Endothelial cell of hepatic sinusoid (primary cell): Measurements from ENCODE around the gene CCDC43.

Experiments
- in situ Hi-C: cut with HindIII; loops from 2 replicates; pipeline ENCODE4 v1.10.0; 2017; ENCODE audit warnings: low sequenced_read_pairs

The CCDC43 gene

DNA sequence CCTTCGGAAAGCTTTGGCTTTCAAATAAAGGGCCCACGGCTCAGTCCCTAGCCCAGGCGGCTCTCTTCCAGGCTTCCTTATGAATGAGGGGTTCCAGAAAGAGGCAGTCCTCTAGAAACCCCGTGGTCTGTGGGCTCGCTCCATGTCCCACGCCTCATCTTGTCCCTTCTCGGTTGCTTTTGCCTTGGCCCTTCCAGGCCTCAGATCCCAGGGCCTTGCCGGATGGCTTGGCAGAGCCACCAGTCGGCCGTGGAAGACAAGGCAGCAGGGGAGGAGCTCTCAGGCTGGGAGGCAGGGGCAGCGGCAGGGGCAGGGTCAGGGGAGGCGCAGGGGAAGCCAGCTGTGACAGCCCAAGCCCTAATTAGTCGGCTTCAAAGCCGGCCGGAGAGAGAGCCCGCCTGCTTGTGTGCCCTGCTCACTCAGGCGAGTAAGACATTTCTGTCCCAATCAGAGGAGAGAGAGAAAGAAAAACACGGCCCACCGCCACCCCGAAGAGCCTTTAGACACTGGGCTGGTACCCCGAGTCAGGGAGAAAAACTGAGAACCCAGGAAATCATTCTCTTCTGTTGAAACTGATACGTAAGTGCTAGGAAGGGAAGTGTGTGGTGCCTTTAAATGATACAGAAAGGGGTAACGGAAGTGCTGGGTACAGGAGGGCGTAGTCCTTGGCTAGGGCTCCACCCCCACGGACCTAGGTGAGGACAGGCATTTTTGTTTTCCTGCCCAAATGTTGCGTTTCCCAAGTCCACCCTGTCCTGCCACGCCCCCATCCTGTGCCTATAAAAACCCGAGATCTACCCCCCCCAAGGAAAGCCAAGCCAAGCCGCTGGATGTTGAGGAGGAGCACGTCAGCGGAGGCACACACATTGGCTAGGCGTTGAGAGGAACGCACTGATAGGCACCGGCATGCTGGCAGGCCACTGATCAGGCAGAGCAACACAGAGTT, 61.1 kb downstream of the CCDC43 start:
- in situ Hi-C loops: loop anchor here (5.0 to 25.0 kb wide), 3 partner anchors 39 to 416 kb away; partner anchors contain the start of gene UBTF

DNA sequence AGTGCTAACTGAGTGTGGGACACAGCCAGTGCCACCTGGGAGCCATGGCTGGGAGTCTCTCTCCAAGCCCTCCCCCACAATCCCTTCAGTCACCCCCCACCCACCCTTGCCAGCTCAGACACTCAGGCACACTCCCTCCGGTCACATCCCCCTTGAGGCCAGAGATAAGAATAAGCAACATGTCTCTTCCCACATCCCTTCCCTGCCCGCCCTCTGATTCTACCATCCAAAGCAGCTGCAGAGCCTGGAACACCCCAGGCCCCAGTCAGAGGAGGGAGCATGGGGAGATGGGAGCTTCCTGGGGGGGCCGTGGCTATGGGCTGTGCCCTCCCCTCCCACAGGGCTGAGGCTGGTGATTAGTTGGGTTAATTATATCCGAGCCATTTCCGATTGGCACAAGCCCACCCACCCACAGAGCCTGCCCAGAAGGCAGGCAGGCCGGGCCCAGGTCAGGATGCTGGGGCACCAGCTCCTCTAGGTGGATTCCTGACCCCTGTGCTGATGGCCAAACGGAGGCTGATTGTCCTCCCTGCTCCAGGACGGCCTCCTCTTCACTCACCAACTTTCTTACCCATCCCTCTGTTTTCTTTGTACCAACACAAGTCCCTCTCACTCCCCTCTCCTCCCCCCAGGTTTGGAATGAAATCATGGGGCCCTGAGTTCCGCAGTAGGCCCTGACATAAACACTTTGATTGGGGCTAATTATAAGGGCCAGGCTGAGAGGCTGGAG, 61.9 kb downstream of the CCDC43 start:
- in situ Hi-C loops: loop anchor here (5.0 to 25.0 kb wide), 3 partner anchors 40 to 415 kb away; partner anchors contain the start of gene UBTF
